GM21619 (cell line): Measurements from ENCODE around the gene MYL3.

Experiments
- ATAC-seq: cut with Tn5 transposase; IDR thresholded peaks from one replicate; pipeline ENCODE4 v1.9.1; 2021; ENCODE audit not compliant: unreplicated experiment

The MYL3 gene

DNA sequence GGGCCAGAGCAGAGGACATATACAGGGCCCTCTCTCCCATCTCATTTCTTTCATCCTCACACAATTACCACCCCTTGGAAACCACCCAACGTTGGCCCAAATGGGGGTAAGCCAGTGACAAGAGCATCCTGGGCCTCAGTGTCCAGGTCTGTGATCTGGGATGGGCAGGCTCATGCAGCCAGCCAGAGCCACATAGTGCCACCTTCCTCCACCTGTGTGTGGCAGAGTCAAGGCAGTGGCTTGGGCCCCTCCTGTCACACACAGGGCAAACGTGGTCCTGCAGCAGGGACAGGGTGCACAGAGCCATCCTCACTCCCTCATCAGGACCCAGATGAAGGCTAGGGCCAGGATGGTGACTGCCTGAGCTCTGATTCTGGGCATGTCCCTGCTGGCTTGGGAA is 2.3 kb upstream of the MYL3 start:
- no peak for ATAC-seq

DNA sequence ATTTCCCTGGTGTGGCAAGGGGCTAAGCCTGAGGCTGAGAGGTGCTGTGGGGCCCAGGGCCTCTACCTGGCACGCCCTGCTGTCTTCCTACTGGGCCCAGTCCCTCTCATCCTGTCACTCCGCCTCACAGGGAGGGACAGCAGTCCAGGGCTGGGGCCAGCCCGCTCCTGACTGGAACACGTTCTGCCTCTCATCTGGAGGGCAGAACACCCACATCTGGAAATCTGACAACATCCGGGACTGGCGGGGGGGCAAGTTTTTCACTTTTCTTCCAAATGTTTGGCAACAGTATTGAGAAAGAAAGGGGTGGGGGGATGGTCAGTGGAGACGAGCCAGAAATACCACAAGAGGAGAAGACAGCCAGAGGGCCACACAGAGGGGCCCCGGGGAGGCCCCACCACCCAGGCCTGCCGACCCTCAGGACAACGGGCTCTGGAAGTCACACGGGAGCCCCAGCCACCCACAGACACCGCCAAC is 1.8 kb upstream of the MYL3 start:
- ATAC-seq, result no peak

DNA sequence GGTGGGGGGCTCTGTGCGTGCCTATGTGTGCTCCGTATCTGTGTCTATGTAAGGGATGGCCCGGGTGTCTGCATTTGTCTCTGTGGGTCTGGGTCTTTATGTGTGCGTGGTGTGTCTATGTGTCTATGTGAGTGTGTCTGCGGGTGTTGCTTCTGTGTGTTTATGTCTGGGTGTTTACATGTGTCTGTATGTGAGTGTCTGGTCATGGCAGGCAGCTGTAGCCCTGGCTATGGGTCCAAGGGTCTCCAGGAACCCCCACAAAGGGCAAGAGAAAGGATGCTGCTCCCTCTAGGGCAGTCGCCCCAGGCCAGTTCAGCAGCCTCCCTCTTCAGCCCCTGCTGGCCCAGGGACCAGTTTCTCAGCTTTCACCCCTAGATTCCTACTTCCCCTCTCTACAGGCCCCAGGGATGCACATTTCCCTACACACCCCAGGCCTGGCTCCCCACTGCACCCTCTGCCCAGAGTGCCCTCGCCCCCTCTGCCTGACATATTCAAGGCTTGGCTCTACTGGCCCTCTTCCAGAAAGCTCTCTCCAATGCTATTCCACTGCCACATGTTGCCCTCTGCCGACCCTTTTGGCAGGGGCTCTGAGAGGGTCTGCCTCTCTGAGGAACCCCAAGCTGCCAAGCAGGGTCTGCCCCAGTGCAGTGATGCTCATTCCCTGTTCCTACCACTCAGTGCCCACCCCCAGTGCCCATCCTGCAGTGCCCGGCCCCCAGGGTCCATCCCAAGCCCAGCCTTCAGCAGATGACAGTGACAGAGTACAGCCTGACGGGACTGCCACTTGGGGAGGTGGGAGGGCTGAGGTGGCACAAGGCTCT is 1.0 kb upstream of the MYL3 start:
- no peak for ATAC-seq

DNA sequence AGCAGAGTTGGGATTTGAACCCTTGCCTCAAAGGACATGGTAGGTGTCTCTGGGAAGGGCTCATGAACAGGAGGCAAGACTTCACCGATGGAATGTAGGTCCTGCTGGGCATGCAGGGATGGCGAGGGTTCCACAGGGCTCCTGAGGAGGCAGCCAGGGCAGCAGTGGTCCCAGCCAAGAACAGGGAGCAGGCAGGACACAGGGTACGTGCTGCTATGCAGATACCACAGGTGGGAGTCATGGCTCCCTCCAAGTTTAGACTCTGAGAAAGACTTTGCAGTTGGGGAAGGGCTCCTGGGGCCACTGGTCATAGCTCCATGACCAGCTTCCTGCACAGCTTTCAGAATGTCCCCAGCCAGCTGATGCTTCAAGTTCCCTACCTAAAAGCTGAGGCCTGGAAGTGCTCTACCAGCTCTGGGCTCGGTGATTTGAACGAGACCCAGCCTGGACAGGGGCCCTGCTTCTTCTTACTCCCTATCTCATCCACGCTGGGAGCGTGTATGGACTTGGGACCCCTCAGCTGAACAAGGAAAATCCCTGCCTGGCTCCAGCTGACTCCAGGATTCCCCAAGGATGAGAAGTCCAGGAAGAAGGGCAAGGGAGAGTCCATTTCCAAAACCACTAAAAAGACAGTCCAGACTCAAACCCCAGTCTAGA is 747 bp downstream of the MYL3 start:
- no peak for ATAC-seq

DNA sequence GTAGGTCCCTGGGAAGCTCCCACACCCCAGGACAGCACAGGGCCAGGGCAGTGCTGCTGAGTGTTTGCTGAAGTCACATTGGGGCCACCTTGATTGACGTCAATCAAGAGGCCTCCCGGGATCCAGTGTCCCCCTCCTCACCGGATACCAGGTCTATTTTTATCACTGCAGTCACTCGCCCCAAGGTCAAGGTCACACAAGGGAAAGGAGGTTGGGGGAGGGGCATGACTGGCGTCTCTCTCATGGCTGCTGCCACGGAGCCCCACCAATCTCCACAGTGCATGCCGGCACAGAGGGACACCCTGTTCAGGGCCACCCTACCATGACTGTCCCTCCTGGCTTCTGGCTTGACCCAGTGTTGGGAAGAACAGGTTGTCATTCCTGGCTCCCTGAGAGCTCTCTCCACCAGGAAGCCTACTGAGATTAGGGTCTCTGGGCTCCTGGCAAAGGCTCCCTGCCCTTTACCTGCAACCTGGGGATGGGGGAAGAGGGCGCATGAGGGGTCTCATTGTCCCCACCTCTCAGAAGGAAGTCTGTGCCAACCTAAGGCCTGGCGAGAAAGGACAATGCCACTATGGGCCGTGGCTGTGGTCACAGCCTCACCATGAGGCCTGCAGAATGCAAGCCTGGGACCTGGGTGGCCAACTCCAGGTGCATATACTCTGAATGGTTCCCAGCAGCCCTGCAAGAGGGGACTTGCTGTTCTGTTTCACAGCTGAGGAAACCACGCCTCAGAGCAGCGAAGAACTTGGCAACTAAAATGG is 1.5 kb downstream of the MYL3 start:
- no peak for ATAC-seq

DNA sequence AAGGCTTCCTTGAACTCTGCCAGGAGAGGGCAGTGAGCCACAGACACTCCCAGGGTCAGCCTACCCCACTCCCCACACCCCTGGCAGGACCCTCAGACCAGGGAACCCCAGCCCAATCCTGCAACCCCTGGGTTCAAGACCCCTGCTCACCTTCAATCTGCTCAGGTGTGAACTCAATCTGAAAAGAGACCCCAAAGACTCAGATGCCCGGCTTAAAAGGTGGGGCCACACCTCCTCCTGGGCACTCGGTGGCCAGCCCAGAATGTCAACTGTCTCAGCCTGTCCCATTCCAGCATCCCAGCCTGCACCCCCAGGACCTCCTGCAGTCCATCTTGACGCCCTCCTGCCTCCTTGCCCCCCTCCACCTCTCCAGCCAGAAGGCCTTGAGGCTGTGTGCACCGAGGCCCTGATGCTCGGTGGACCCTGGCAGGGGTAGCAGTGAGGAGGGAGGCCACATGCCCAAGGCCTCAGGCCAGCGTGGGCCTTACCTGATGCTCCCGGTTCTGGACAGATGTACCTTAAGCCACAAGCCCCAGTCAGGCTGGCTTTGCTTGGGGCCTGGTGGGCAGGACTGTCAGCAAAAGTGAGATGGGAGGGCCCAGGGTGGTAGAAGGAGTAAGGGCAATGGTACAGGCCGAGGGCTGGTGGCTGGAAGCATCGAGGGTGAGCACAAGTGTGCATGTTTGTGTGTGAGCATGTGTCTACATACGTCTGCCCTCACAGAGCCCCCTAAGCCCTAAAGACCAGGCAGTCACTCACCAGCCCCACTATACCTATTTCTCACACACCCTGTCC is 2.2 kb downstream of the MYL3 start:
- ATAC-seq, result no peak

DNA sequence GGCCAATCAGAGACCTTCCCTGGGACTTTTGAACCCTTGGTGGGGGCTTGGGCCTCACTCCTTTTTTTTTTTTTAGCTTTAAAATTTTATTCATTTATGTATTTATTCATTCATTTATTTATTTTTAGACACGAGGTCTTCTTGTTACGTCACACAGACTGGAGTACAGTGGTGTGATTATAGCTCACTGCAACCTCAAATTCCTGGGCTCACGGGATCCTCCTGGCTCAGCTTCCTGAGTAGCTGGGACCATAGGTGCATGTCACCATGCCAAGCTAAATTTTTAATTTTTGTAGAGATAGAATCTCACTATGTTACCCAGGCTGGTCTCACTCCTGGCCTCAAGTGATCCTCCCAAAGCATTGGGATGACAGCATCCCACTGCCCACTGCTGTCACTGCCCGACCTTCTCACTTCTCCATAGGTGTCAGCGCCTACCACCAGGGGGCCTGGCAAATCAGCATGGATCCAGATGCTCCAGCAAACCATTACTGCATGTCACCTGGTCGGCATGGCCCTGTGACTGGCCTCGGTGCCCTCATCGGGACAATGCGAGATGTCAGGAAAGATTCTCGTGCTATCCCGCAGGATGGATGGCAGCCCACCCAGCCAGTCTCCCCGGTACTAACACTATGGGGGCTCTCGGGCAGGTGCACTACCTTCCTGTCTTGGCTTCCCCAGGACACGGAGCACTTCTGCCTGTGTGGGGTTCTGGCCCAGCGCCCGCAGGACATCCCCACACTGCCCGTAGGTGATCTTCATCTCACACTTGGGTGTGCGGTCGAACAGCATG is 3.0 kb downstream of the MYL3 start:
- no peak for ATAC-seq

DNA sequence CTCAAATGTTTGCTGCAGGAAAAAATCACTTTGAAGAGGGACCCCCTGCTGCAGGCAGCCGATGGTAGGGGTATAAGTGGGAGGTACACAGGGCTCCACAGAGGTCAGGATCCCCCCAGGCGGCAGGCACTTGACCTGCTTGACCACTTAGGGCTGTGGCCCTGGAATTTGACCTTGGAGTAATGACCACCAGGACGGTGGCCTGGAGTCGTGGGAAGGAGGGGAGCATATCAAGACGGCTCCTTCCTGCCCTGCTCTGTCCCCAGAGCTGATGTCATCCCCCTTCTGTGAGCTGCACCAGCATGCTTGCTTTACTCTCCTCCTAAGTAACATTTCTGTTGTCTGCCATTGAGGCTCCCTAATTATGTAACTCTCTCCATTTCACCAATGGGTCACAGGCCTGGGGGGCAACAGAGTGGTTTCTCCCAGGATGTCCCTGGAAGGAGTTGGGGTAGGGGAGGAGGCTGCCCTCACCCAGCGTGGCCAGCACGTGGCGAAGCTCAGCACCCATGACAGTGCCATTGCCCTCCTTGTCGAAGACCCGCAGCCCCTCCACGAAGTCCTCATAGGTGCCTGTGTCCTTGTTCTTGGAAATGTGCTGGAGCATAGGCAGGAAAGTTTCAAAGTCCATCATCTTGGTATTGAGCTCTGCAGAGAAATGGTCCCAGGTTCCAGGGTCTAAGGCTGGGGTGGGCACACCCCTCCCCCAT is 4.1 kb downstream of the MYL3 start:
- ATAC-seq, result no peak

DNA sequence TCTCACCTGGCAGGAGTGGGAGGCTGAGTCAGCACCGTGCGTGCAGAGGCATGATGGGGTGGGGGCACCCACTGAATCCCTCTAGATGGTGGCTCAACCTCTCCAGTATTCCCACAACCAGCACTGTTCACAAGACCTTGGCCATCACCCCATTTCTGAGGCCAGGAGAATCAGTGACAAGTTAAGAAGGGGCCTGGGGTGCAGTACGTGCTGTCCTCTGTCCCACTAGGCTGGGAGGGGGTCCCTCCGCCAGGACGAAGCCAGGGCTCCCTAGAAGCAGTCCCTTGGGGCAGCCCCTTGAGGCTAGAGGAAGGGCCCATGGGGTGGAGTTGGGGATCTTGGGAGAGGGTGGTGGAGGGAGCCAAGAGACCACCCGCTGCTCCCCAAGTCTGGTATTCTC is 4.8 kb downstream of the MYL3 start:
- ATAC-seq, result no peak

DNA sequence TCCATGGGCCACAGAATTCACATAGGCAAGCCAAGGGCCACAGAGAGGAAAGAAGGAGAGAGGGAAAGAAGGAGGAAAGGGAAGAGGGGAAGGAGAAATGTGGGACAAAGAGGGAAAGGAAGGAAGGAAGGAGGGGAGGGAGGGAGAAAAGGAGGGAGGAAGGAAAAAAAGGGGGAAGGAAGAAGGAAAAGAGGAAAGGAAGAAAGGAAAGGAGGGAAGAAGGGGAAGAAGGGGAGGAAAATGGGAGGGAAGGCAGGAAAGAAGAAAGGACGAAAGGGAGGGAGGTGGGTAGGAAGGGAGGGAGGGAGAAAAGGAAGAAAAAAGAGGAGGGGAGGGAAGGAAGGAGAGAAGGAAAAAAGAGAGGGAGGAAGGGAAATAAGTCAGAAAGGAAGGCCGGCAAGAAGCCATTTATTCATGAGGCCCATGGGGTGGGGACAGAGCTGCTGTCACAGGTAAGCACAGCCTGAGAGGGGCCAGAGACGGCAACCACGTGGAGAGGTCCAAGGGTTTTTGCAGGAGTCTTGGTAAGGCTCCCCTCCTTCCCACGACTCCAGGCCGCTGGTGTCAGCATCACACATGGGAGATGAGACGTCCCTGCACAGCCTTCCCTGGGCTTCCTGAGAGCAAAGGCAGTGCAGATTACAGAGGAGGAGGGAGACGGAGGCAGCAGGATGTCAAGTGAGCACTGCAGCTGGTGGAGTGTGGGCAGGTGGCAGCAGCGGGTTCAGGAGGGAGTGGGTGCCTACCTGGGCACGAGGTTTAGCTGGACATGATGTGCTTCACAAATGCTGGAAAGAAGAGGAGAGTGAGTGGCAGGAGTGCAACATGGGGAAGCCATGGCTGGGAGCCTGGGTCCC is 5.5 kb downstream of the MYL3 start:
- ATAC-seq, result no peak

DNA sequence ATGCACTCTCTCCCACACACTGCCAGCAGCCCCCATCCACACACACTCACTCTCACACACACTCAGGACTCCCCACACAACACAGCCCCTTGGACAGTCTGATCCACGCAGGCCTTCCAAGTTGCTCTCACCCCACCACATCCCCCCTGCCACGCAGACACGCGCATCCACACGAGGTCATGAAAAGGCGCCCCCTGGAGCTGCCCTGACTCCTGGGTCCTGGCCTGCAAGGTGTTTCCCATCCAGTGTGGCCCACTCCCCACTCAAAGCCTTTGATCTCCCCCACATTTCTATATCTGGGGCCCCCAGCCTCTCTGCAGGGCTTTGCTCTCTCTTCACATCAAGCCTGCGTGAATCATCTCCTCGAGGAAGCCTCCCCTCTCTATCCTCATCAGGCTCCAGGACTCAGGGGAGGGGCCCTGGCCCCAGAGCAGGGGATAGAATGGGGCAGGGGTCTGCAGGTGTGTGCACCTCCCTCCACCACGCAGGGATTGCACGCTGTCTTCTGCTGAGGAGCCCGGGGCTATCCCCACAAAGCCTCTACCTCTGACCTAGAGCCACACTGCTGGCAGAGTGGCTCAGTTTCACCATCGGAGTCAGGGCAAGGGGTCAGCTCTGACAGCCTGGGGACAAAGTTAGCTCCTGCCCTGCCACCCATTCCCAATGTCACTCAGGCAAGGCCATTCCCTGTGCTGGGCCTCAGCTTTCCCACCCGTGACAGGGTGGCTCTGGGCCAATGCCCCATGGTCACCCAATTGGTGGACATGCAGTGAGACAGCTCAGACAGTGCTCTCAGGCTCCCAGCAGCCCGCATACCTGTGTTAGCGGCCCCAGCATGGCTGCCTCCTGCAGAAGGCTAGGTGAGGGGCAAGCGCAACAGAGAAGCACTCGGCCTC is 6.4 kb downstream of the MYL3 start:
- no peak for ATAC-seq

DNA sequence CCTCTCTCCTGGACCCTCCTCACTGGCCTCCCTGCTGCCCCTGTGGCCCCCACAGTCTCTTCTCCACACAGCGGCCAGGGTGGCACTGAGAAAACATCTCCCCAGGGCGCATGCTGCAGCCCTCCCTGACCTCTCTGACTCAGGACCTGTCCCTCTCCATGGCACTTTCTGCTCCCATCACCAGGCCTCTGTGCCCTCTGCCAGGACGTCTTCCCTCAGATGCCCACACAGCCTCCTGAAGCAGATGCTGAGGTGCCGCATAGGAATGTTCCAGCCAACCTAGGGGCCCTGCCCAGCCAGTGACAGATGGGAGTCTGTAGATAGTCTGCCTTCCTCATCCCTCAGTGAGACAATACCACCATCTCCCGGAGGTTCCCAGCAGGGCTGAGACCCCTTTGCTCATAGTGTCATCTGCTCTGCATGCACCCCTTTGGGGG is 8.7 kb downstream of the MYL3 start:
- no peak for ATAC-seq

DNA sequence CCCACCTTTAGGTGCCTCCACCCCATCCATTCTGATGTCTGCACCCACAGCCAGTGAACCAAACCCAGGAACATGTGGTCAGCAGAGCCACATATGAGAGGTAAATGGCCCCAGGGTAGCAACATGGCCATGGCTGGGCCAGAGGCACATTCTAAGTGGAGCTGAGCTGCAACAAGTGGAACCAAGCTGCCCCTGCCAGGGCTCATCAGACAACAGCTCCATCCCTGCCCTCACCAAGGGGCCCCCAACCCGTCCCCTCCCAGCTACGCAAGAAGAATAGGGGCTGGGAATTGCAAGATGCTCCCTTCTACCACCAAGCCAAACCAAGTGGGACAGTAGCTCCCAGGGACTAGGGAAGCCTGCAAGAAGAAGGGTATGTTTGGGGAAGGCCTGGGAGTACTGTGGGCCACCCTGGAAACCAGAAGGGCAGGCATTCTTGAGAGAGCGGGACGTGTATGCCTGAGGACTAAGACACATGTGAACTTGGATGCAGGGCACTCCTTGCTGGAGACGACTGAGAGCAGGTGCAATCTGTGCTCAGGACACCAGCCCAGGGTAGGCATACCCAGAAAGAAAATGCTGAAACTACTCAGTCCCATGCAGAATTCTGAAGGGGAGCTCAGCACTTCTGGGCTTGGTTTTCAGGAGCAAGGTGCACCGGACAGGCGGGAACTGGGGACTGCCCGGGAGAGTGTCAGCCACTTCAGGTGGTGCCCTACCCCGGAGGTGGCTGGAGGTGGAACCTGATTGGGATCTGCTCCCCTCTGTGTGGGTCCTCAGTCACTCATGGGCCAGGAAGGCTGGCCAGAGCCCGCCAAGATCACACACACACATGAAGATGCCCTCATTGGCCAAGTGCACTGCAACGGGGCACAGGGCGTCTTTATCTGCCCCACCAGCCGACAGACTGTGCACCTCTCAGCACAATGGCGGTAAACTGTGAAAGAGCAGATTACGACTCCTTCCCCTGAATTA is 9.5 kb downstream of the MYL3 start:
- no peak for ATAC-seq

DNA sequence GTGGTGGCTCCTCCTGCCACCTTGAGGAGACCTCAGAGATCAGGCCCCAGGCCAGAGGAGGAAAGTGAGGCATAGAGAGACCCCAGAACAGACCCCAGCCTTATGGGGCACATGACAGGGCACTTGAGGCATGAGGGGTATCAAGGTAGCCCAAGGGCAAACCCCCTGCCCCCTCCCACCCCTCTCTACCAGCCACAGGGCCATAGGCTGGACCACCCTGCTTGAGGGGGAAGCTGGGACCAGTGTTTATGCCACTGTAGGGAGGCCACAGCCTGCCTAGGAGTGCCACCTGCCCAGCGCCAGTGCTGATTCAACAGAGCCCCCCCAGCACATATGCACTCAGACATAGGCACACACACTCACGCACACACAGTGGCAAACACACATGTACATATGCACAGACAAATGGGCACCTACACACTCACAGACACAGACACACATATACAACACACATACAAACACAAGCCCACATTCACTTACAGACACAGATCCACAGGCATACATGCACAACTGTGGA is 10.3 kb downstream of the MYL3 start:
- no peak for ATAC-seq

DNA sequence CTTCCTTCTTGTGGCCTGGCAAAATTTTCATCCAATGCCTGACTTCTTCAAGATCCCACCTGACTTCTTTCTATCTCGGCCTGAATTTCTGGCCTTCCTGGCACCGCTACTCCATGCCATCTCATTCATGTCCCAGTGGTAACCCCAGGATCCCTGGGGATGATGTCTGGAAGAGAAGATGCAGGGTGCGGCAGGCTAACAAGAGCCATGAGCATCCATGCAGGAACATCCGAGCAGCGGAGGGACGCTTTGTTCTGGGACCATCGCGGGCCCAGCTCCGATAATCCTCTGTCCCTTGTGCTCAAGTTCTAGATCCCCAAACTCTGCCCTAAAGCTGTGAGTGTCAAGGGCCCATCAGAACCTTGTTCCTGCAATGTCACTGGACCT is 10.9 kb downstream of the MYL3 start:
- ATAC-seq, result no peak
